Fibroblast of the aortic adventitia (primary cell): ENCODE data around the gene CABP7. TPM values are rescaled to one million over a fixed set of nuclear protein-coding genes. Genes with fewer than 3 reads are reported as not detected.

Source experiments
- DNase-seq: peaks from one replicate; pipeline ENCODE4 v3.0.0-alpha.2; 2010; ENCODE audit warnings: low read depth
- H3K4me3 ChIP-seq: 2 replicates; pipeline ENCODE4 v1.5.1; 2011; ENCODE audit warnings: low read depth, mild to moderate bottlenecking, control low read depth, low read length, moderate library complexity
- total RNA-seq: library from RNA; depleted of rRNA; stranded (reverse); fragments of >200 nt; gene quantifications from 2 replicates; pipeline ENCODE4 v1.2.3, GENCODE V29; 2012; ENCODE audit warnings: low replicate concordance
- TF ChIP-seq, protein P1 (sequence below): IDR thresholded peaks from 2 replicates; pipeline ENCODE4 v1.5.1; 2011; ENCODE audit warnings: mild to moderate bottlenecking, low read length, control low read depth, inconsistent platforms; ENCODE audit not compliant: insufficient read depth

The CABP7 gene
- total RNA-seq, 1 donor = not detected

DNA sequence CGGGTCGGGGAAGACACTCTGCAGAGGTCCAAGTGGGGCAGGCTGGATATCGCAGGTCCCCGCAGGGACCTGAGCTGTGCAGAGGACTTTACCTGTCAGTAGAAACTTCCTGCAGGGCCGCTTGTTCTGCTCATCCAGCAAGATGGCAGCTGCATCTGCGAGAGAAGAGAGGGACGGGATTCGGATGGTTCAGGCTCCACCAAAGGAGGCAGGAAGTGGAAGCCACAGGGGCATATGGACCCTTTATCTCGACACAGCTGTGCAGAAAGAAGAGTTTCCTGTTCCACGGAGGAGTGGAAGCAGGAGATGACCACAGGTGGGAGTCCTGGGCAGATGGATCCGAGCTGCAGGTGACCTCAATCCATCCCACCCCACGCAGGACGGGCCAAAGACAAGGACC lies 22.5 kb downstream of the CABP7 start:
- no peak for DNase-seq
- TF ChIP-seq, protein P1, sequence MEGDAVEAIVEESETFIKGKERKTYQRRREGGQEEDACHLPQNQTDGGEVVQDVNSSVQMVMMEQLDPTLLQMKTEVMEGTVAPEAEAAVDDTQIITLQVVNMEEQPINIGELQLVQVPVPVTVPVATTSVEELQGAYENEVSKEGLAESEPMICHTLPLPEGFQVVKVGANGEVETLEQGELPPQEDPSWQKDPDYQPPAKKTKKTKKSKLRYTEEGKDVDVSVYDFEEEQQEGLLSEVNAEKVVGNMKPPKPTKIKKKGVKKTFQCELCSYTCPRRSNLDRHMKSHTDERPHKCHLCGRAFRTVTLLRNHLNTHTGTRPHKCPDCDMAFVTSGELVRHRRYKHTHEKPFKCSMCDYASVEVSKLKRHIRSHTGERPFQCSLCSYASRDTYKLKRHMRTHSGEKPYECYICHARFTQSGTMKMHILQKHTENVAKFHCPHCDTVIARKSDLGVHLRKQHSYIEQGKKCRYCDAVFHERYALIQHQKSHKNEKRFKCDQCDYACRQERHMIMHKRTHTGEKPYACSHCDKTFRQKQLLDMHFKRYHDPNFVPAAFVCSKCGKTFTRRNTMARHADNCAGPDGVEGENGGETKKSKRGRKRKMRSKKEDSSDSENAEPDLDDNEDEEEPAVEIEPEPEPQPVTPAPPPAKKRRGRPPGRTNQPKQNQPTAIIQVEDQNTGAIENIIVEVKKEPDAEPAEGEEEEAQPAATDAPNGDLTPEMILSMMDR = no peak
- no peak overlapping the region for H3K4me3 ChIP-seq

DNA sequence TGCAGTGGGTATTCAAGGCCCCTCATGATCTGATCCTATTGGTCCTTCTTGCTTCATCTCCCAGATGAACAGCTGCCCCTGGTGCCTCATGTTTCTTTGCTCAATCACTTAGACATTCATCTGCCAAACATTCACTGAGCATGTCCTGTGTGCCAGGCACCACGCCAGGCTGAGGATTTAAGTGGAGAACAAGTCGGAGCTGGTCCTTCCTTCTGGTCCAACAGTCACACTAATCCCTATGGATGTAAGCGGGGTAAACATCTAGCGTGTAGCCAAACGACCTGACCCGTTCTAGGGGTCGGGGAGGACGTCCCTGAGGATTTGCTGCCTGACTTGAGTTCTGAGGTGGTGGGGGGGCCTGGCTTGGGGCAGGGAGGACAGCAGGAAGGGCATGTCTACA lies 25.1 kb downstream of the CABP7 start:
- TF ChIP-seq, protein P1 = no peak
- H3K4me3 ChIP-seq = no peak overlapping the region
- no peak for DNase-seq

DNA sequence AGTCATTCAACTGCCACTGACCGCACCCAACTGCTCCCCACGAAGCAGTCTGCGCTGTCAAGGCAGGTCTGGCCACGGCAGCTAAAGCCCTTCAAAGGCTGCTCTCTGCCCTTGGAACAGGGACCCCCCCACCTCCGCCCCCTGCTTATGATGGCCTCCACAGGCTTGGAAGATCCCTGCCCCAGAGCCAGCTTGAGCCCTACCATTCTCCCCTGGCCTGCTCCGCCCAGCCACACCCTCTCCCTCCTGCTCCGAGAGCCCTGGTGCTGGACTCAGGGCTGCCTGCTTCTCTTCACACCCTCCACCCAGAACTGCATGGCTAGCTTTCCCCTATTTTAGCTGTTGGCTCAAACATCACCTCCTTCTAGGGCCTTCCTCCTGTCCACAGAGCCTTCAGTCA lies 28.0 kb downstream of the CABP7 start:
- no peak for DNase-seq
- TF ChIP-seq, protein P1 = no peak
- H3K4me3 ChIP-seq = no peak overlapping the region

DNA sequence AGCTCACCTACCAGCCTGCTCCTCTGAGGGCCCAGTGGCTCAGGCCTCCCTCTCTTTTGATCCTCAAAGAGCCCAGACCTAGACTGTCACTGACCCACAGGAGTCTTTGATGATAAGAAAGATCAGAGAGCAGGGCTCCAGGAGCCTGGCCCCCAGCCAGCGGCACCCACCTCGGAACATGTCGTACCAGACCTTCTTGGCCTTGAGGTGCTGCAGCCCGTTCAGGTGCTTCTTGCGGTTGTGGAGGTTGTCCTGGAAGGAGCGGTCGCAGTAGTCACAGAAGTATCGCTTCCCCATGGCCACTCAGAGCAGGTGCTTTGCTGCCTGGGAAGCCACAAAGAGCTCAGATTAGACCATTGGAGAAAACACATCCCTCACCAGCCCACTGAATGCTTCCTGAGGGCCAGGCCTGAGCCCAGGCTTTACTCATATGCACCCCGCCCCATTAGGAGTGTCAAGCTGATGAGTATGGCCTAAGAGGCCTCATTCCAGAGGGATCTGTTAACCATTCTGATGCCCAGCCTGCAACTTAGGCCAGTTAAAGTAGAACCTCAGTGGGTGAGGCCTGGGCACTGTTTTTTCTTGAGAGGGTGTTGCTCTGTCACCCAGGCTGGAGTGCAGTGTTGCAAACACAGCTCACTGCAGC lies 28.6 kb downstream of the CABP7 start:
- TF ChIP-seq, protein P1 = no peak
- no peak overlapping the region for H3K4me3 ChIP-seq
- DNase-seq = no peak

DNA sequence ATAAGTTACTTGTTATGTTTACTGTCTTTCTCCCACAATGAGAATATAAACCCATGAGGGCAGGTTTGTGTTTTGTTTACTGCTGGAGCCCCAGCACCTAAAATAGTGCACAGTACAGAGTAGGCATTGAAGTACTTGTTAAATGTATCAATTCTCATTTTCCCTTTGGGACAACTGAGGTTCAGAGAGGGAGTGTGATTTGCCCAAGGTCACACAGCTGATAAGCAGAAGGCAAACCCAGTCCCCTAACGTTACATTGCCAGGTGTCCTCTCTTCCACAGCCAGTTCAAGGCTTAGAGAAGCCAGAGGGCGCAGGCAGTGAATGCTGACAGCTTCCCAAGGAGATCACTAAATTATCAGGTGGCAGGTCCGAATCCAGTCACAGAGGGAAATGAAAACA lies 30.2 kb downstream of the CABP7 start:
- DNase-seq = no peak
- TF ChIP-seq, protein P1 = no peak
- no peak overlapping the region for H3K4me3 ChIP-seq

DNA sequence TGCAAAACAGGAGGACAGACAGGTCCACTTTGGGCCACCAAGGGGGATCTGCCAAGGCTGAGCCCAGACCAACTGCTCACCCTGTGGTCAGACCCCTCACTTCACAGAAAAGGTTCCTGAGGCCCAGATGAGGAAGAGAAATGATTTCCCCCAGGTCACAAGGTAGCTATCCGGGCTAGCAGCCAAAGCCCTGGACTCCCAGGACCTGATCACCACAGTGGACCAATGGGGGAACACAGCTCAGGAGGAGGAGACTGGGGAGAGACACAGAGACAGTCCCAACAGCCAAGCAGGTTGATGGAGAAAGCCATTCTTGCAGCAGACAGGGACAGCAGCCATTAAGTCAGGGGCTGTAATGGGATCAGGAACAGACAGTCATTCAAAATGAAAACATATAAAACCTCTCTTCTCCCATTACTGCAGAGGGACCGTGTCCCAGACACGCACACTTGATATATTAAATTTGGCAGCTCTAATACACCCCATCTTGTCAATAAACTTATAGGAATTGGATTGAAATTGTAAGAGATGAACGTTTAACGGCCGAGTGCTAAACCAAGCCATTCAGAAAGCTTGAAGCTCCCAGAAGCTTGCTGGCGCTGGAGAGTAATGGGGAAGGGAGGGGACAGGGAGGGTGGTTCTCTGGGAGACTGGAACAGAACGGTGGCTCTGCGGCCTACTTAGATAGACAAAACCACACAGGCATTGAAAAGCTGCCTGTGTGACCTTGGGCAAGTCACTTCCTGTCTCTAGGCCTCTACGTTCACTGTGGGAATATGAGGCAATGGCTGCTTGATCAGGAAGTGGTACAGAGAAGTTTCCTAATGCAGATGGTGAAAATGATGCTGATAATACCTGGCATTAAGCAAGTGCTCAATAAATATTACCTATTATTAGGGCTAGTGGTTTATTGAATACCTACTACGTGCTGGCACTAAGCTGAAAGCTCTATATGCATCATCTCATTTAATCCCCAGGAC lies 31.0 kb downstream of the CABP7 start:
- TF ChIP-seq, protein P1 = no peak
- H3K4me3 ChIP-seq = no peak overlapping the region
- no peak for DNase-seq
